Choroid plexus epithelial cell (primary cell): ENCODE measurements around the gene TGFB1.

Experiments used
- DNase-seq: peaks from one replicate; pipeline ENCODE4 v3.0.0-alpha.2; 2010; ENCODE audit warnings: low read depth
- H3K4me3 ChIP-seq: 2 replicates; pipeline ENCODE4 v1.5.1; 2011; ENCODE audit warnings: low read depth, mild to moderate bottlenecking, control low read depth, low read length, moderate library complexity
- CTCF ChIP-seq: conservative IDR thresholded peaks from 2 replicates; pipeline ENCODE4 v1.5.1; 2011; ENCODE audit warnings: low read depth, mild to moderate bottlenecking, control low read depth, inconsistent platforms, low read length, moderate library complexity

The TGFB1 gene

GRCh38 chr19:41324921-41325639 lies 28.6 kb downstream of the TGFB1 start:
- peak overlapping the region; percentile 28 for H3K4me3 ChIP-seq
- TF ChIP-seq CTCF, result no peak
- DNase-seq, result peak; percentile 82

- peak; percentile 25 for DNase-seq
- TF ChIP-seq CTCF, result no peak
- H3K4me3 ChIP-seq, result no peak overlapping the region
Measured at GRCh38 chr19:41324231-41324702, 29.5 kb downstream of the TGFB1 start.

- H3K4me3 ChIP-seq, result peak overlapping the region; percentile 18
- no peak for TF ChIP-seq CTCF
- peak; percentile 98 for DNase-seq
Measured at GRCh38 chr19:41323430-41324125, 30.1 kb downstream of the TGFB1 start.

GRCh38 chr19:41323023-41323422 lies 30.7 kb downstream of the TGFB1 start:
- peak; percentile 10 for TF ChIP-seq CTCF
- peak overlapping the region; percentile 18 for H3K4me3 ChIP-seq
- peak; percentile 88 for DNase-seq

- H3K4me3 ChIP-seq, result no peak overlapping the region
- no peak for TF ChIP-seq CTCF
- DNase-seq, result no peak
Measured at GRCh38 chr19:41322451-41322850, 31.3 kb downstream of the TGFB1 start.

- peak; percentile 77 for DNase-seq
- peak; percentile 86 for TF ChIP-seq CTCF
- no peak overlapping the region for H3K4me3 ChIP-seq
Measured at GRCh38 chr19:41321600-41322270, 32.0 kb downstream of the TGFB1 start.
